NB4 (cell line): Measurements from ENCODE around the gene SLC66A3.

ENCODE experiments used
- POLR2A ChIP-seq: IDR thresholded peaks from 2 replicates; pipeline ENCODE4 v1.6.1; 2011; ENCODE audit warnings: mild to moderate bottlenecking; ENCODE audit not compliant: insufficient read length; ENCODE audit errors: extremely low read depth
- TF ChIP-seq, protein P1 (sequence below): IDR thresholded peaks from one replicate; pipeline ENCODE4 v1.5.1; 2012; ENCODE audit warnings: low read depth, low read length

DNA sequence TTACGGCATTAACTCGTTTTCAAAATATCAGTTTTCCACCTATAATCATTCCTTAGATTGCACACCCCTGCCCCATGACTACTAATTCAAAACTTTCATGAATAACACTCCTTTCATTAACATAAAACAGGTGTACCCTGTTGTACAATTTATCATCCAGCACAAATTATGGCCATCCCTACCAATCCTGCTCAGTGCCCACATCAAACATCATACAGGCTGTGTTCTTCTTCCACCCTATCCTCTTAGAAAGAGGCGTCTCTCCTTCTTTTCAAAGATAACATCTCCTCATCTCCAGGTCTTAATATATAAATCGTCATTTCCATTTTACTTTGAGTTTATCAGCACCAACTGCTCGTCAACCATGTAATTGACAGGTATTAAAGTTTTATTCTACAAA lies 67.6 kb downstream of the SLC66A3 start:
- TF ChIP-seq POLR2A: no peak
- TF ChIP-seq, protein P1, sequence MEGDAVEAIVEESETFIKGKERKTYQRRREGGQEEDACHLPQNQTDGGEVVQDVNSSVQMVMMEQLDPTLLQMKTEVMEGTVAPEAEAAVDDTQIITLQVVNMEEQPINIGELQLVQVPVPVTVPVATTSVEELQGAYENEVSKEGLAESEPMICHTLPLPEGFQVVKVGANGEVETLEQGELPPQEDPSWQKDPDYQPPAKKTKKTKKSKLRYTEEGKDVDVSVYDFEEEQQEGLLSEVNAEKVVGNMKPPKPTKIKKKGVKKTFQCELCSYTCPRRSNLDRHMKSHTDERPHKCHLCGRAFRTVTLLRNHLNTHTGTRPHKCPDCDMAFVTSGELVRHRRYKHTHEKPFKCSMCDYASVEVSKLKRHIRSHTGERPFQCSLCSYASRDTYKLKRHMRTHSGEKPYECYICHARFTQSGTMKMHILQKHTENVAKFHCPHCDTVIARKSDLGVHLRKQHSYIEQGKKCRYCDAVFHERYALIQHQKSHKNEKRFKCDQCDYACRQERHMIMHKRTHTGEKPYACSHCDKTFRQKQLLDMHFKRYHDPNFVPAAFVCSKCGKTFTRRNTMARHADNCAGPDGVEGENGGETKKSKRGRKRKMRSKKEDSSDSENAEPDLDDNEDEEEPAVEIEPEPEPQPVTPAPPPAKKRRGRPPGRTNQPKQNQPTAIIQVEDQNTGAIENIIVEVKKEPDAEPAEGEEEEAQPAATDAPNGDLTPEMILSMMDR: no peak
